Choroid plexus epithelial cell (primary cell): Measurements from ENCODE around the gene CSNK1A1.

Experiments used
- DNase-seq: peaks from one replicate; pipeline ENCODE4 v3.0.0-alpha.2; 2010; ENCODE audit warnings: low read depth
- H3K4me3 ChIP-seq: 2 replicates; pipeline ENCODE4 v1.5.1; 2011; ENCODE audit warnings: low read depth, mild to moderate bottlenecking, control low read depth, low read length, moderate library complexity
- TF ChIP-seq, protein P1 (sequence below): conservative IDR thresholded peaks from 2 replicates; pipeline ENCODE4 v1.5.1; 2011; ENCODE audit warnings: low read depth, mild to moderate bottlenecking, control low read depth, inconsistent platforms, low read length, moderate library complexity

Gene CSNK1A1

GRCh38 chr5:149459891-149460290, 91.3 kb downstream of the CSNK1A1 start:
- no peak for DNase-seq
- H3K4me3 ChIP-seq, result no peak overlapping the region
- TF ChIP-seq, protein P1, sequence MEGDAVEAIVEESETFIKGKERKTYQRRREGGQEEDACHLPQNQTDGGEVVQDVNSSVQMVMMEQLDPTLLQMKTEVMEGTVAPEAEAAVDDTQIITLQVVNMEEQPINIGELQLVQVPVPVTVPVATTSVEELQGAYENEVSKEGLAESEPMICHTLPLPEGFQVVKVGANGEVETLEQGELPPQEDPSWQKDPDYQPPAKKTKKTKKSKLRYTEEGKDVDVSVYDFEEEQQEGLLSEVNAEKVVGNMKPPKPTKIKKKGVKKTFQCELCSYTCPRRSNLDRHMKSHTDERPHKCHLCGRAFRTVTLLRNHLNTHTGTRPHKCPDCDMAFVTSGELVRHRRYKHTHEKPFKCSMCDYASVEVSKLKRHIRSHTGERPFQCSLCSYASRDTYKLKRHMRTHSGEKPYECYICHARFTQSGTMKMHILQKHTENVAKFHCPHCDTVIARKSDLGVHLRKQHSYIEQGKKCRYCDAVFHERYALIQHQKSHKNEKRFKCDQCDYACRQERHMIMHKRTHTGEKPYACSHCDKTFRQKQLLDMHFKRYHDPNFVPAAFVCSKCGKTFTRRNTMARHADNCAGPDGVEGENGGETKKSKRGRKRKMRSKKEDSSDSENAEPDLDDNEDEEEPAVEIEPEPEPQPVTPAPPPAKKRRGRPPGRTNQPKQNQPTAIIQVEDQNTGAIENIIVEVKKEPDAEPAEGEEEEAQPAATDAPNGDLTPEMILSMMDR, result no peak

- TF ChIP-seq, protein P1, result no peak
- no peak for DNase-seq
- no peak overlapping the region for H3K4me3 ChIP-seq
These were observed 93.9 kb downstream of the CSNK1A1 start for GRCh38 chr5:149457393-149457763.

DNA sequence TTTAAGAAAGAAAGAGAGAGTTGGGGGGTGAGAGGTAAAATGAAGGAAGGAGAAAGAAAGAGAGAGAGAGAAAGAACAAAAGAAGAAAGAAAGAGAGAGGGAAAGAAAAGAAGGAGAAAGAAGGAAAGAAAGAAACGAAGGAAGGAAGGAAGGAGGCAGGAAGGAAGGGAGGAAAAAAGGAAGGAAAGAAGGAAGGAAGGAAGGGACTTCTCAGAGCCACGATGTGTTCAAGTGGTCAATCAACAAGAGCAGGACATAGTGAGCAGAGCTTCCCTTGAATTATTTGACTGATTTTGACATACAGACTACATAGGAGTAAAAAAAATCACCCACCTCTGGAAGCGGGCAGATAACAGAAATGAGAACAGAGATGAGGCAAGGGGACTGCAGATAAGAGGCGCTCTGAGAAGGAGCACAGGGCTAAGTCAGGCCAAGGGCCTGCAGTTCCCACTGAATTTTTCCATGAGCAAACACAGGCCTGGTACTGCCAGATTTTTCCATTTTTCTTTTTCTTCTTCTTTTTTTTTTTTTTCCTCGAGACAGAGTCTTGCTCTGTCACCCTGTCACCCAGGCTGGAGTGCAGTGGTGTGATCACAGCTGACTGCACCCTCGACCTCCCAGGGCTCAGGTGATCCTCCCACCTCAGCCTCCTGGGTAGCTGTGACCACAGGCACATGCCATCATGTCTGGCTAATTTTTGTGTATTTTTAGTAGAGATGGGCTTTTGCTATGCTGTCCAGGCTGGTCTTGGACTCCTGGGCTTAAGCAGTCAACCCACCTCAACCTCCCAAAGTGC, 94.4 kb downstream of the CSNK1A1 start:
- H3K4me3 ChIP-seq, result no peak overlapping the region
- no peak for DNase-seq
- TF ChIP-seq, protein P1, result no peak

DNA sequence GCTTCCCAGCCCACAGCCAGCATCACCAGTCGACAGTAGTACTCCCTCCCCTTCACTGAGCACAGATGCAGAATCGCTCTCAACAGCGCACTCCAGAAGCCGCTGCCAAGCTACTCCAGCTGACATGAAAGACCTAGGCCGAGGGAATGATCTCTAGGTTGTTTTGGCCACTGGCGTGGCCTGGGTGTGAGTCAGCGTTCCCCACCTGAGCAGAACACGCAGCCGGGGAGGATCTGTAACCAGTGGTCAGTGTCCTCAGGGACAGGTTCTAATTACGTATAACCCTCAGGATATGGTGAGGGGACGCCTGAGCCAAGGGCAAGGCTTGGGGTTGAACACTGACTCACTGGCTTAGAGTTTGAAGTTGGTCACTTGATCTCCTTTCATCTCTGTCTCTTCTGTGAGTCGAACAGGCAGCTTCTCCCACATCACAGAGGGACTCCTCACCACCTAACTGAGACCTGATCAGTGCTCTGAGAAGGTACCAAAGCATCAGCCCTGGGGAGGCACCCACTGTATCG, 95.3 kb downstream of the CSNK1A1 start:
- TF ChIP-seq, protein P1, result no peak
- H3K4me3 ChIP-seq, result no peak overlapping the region
- DNase-seq, result peak; percentile 64

DNA sequence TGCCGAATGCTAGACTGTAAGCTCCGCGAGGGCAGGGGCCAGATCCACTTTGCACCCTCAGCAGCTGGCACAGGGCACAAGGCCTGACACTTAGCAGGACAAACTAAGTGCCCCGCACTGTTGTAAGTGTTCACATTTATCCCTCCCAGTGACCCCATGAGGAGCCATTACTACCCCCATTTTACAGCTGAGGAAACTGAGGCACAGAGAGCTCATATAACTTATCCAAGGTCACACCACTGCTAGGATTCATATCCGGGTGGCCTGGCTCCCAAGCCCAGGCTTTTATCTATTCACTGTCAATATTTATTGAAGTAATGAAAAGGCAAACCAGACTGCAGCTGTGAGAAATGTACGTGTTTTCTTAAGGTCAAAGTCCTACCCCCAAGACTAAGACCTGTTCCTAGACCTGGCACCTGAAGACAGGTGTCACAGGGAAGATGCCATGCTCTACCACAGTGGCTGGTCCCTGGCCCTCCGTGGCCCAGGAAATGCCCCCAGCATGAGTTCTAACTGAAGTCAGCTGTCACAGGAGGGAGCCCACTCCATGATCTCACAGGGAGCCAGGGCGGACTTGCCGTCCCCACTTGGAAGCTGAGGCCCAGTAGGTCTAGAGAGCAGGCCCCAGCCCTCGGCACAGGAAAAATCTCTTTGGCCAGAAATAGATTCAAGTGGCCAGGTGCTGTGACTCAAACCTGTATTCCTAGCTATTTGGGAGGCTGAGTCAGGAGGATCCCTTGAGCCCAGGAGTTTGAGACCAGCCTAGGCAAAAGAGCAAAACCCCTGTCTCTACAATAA, 97.4 kb downstream of the CSNK1A1 start:
- H3K4me3 ChIP-seq, result no peak overlapping the region

GRCh38 chr5:149452665-149453617, 98.3 kb downstream of the CSNK1A1 start:
- no peak overlapping the region for H3K4me3 ChIP-seq
- DNase-seq, result peak; percentile 96
- TF ChIP-seq, protein P1, result peak; percentile 35

More for the DNA sequence above, 97.4 kb downstream of the CSNK1A1 start:
- DNase-seq, result no peak
- TF ChIP-seq, protein P1, result no peak
